B cell (primary cell): ENCODE results near the gene FLT1. TPM values are rescaled to one million over a fixed set of nuclear protein-coding genes. Genes with fewer than 3 reads are reported as not detected.

Experiments used
- ATAC-seq: fragments of 200-7000 bp; cut with Tn5 transposase; one replicate; pipeline ENCODE4 v1.10.0; 2021; ENCODE audit warnings: low read depth, mild to moderate bottlenecking, moderate number of reproducible peaks, moderate library complexity
- CTCF ChIA-PET: fragments of 350-600 bp; sonication (Branson Sonifier 250); formaldehyde crosslinking; loops from one replicate; lab custom pipeline; 2021; ENCODE audit warnings: antibody characterized with exemption, inconsistent platforms; lab: Charles Lee
- POLR2A ChIA-PET: fragments of 350-600 bp; sonication (Branson Sonifier 250); formaldehyde crosslinking; loops from one replicate; lab custom pipeline; 2021; ENCODE audit warnings: antibody characterized with exemption; lab: Charles Lee
- DNase-seq: peaks from one replicate; pipeline ENCODE4 v3.0.0; 2013
- H2AFZ ChIP-seq: 2 replicates; pipeline ENCODE4 v1.6.1; 2012; ENCODE audit warnings: mild to moderate bottlenecking, low read depth, low read length; ENCODE audit not compliant: insufficient read depth, poor library complexity, severe bottlenecking
- H3K27ac ChIP-seq, 2 donors: 1 replicate in 1 of 2; 2 replicates in 1 of 2; pipeline ENCODE4 v1.5.1; 2012 to 2013; ENCODE audit warnings: low read length in 2 of 2, mild to moderate bottlenecking in 2 of 2, moderate library complexity in 1 of 2
- H3K27me3 ChIP-seq, 4 experiments: fragments of 200-600 bp in 1 of 4; sonication (generic) in 1 of 4; replicated peaks in 1 of 4; 1 replicate in 2 of 4; 2 replicates in 2 of 4; pipeline versions ENCODE4 v1.6.1 to v1.7.0; 2013 to 2016; ENCODE audit warnings: low read length in 3 of 4, mild to moderate bottlenecking in 2 of 4, mixed read lengths in 1 of 4, moderate library complexity in 1 of 4; ENCODE audit not compliant: insufficient read depth in 4 of 4, control insufficient read depth in 3 of 4; ENCODE audit errors: control extremely low read depth in 1 of 4
- H3K36me3 ChIP-seq, 2 experiments: replicated peaks in 1 of 2; 1 replicate in 1 of 2; 2 replicates in 1 of 2; pipeline versions ENCODE4 v1.6.1 to v1.7.1; 2013; ENCODE audit warnings: low read length in 1 of 2; ENCODE audit not compliant: insufficient read depth in 2 of 2, control insufficient read depth in 1 of 2; ENCODE audit errors: control extremely low read depth in 1 of 2, extremely low read depth in 1 of 2
- H3K4me1 ChIP-seq, 2 donors: fragments of 200-600 bp in 1 of 2; sonication (generic) in 1 of 2; 1 replicate in 1 of 2; 2 replicates in 1 of 2; pipeline versions ENCODE4 v1.5.1 to v1.6.1; 2013 to 2017; ENCODE audit warnings: low read length in 2 of 2; ENCODE audit not compliant: control insufficient read depth in 2 of 2, insufficient read depth in 2 of 2
- H3K4me2 ChIP-seq: replicated peaks from 2 replicates; pipeline ENCODE3; 2012; ENCODE audit warnings: mild to moderate bottlenecking, low read depth, low read length; ENCODE audit not compliant: poor library complexity, severe bottlenecking
- H3K4me3 ChIP-seq, 5 experiments: fragments of 200-600 bp in 1 of 5; sonication (generic) in 1 of 5; 1 replicate in 3 of 5; 2 replicates in 2 of 5; pipeline versions ENCODE4 v1.5.1 to v1.7.0; 2011 to 2016; ENCODE audit warnings: low read length in 4 of 5, mild to moderate bottlenecking in 4 of 5, low read depth in 2 of 5, control low read depth in 1 of 5, moderate library complexity in 1 of 5; ENCODE audit not compliant: insufficient read depth in 1 of 5; ENCODE audit errors: control extremely low read depth in 1 of 5, extremely low read depth in 1 of 5
- H3K79me2 ChIP-seq: fragments of 200-600 bp; sonication (generic); one replicate; pipeline ENCODE4 v1.6.0; 2016; ENCODE audit warnings: low read length; ENCODE audit not compliant: control insufficient read depth, insufficient read depth
- H3K9ac ChIP-seq: fragments of 200-600 bp; sonication (generic); 2 replicates; pipeline ENCODE4 v1.6.1; 2017; ENCODE audit warnings: mild to moderate bottlenecking, low read length, moderate library complexity
- H3K9me3 ChIP-seq, 3 donors: one replicate each; pipeline versions ENCODE4 v1.6.1 to v1.7.1; 2013; ENCODE audit warnings: low read length in 2 of 3; ENCODE audit not compliant: control insufficient read depth in 2 of 3, insufficient read depth in 1 of 3; ENCODE audit errors: control extremely low read depth in 1 of 3
- H4K20me1 ChIP-seq: 2 replicates; pipeline ENCODE4 v1.6.0; 2012; ENCODE audit warnings: mild to moderate bottlenecking, low read length; ENCODE audit not compliant: insufficient read depth, control insufficient read depth, poor library complexity, severe bottlenecking
- H3K27ac Mint-ChIP-seq: one replicate; pipeline ENCODE4 v1.8.0; 2021; ENCODE audit warnings: mixed read lengths
- H3K27me3 Mint-ChIP-seq: one replicate; pipeline ENCODE4 v1.8.0; 2021; ENCODE audit warnings: mixed read lengths
- H3K4me1 Mint-ChIP-seq: one replicate; pipeline ENCODE4 v1.8.0; 2021; ENCODE audit warnings: mixed read lengths
- H3K4me3 Mint-ChIP-seq: one replicate; pipeline ENCODE4 v1.8.0; 2021; ENCODE audit warnings: mixed read lengths
- H3K9me3 Mint-ChIP-seq: one replicate; pipeline ENCODE4 v1.8.0; 2022; ENCODE audit warnings: mixed read lengths; ENCODE audit not compliant: insufficient read depth
- CTCF ChIP-seq: fragments of 200-600 bp; IDR thresholded peaks from one replicate; pipeline ENCODE4 v1.8.0; 2022; ENCODE audit warnings: antibody characterized with exemption, mild to moderate bottlenecking
- EZH2 ChIP-seq: IDR thresholded peaks from 2 replicates; pipeline ENCODE4 v1.6.1; 2012; ENCODE audit warnings: borderline replicate concordance, low read depth, mild to moderate bottlenecking, moderate library complexity, low read length; ENCODE audit not compliant: insufficient read depth, poor library complexity, severe bottlenecking
- WGBS: methylation state at CpG from one replicate; pipeline ENCODE4 v1.1.5; 2013; ENCODE audit warnings: missing lambda C conversion rate; ENCODE audit not compliant: insufficient coverage; 5-methylcytosine and 5-hydroxymethylcytosine counted together
- intact Hi-C: fragments of 100-400 bp; cut with micrococcal nuclease; formaldehyde crosslinking; loops from one replicate; pipeline ENCODE4 v1.10.0; 2022
- polyA plus RNA-seq: library from polyadenylated mRNA; depleted of rRNA; stranded (reverse); fragments of >200 nt; gene quantifications from 2 replicates; pipeline ENCODE4 v1.2.3, GENCODE V29; 2012
- total RNA-seq, 2 donors: library from RNA; stranded (reverse); fragments of 120-200 nt in 1 of 2; gene quantifications; 1 replicate in 1 of 2; 2 replicates in 1 of 2; pipeline versions ENCODE4 v1.2.3 to v1.2.4, GENCODE V29; 2013 to 2022

The FLT1 gene
- total and polyA plus RNA-seq, 2 donors (not counting 1 experiment from before 2014, with no cell fraction given): 1.1 to 1.2 TPM

- H3K27ac ChIP-seq: no peak overlapping the region
- ATAC-seq (no peak), DNase-seq (no peak)
- H3K4me3 ChIP-seq: no peak overlapping the region
- H3K27me3 Mint-ChIP-seq: no peaks in the 10 kb centered on the region
- WGBS: 100% methylated on average over 1 of the region's 4 CpGs
- H3K79me2 ChIP-seq: no peaks in the 10 kb centered on the region
- H2AFZ ChIP-seq: no peak overlapping the region
- H3K36me3 ChIP-seq: peaks cover 0 to 4% of the 10 kb centered on the region in 2 experiments
- ChIA-PET POLR2A (no interaction called here), CTCF (interaction anchor here (0.5 kb wide), 1 partner anchor 65 kb away, joined by 3 read pairs; no protein-coding TSS in a partner anchor)
- H3K9me3 ChIP-seq: no peaks in the 10 kb centered on the region
- H4K20me1 ChIP-seq: no peaks in the 10 kb centered on the region
- no peaks in the 10 kb centered on the region for H3K9me3 Mint-ChIP-seq
- H3K9ac ChIP-seq: no peak overlapping the region
- TF ChIP-seq EZH2: no peak
- TF ChIP-seq CTCF: no peak
- no peak overlapping the region for H3K4me3 Mint-ChIP-seq
- H3K27ac Mint-ChIP-seq: no peak overlapping the region
- no peaks in the 10 kb centered on the region for H3K27me3 ChIP-seq
- intact Hi-C loops: no loop called here
- H3K4me1 Mint-ChIP-seq: peaks cover 8% of the 10 kb centered on the region
- H3K4me2 ChIP-seq: no peak overlapping the region
- H3K4me1 ChIP-seq: peaks cover 0 to 3% of the 10 kb centered on the region in 2 donors
Observed at GRCh38 chr13:28387740-28388501, 107.0 kb downstream of the FLT1 start.

GRCh38 chr13:28385362-28385761 is 109.6 kb downstream of the FLT1 start:
- POLR2A ChIA-PET: interaction anchor here (0.6 kb wide), 1 partner anchor 329 kb away, joined by 5 read pairs; no protein-coding TSS in a partner anchor
- no peak for DNase-seq
- H2AFZ ChIP-seq: no peak overlapping the region

More at GRCh38 chr13:28385362-28385761, 109.6 kb downstream of the FLT1 start:
- Histone ChIP-seq H3K4me1 (peaks cover 0 to 3% of the 10 kb centered on the region in 2 donors), H4K20me1 (no peaks in the 10 kb centered on the region), H3K4me2 (no peak overlapping the region), H3K36me3 (peaks cover 0 to 5% of the 10 kb centered on the region in 2 experiments), H3K27ac (no peak overlapping the region), H3K79me2 (no peaks in the 10 kb centered on the region), H3K27me3 (no peaks in the 10 kb centered on the region), H3K4me3 (no peak overlapping the region), H3K9ac (no peak overlapping the region), H3K9me3 (no peaks in the 10 kb centered on the region)
- CTCF ChIA-PET: no interaction called here
- H3K9me3 Mint-ChIP-seq: no peaks in the 10 kb centered on the region
- TF ChIP-seq EZH2 (no peak), CTCF (no peak)
- no peak overlapping the region for H3K27ac Mint-ChIP-seq
- intact Hi-C loops: no loop called here
- H3K27me3 Mint-ChIP-seq: no peaks in the 10 kb centered on the region
- ATAC-seq: no peak
- WGBS: no CpG with 5 or more reads among the region's 1 CpG
- no peak overlapping the region for H3K4me3 Mint-ChIP-seq
- peaks cover 8% of the 10 kb centered on the region for H3K4me1 Mint-ChIP-seq
